GM12891 (cell line): ENCODE data around the gene NOX4.

Experiments
- POLR2A ChIP-seq: IDR thresholded peaks from 2 replicates; pipeline ENCODE4 v1.6.1; 2011; ENCODE audit warnings: low read depth, low read length, control low read depth
- POLR2AphosphoS5 ChIP-seq: IDR thresholded peaks from 2 replicates; pipeline ENCODE4 v1.6.1; 2011; ENCODE audit warnings: low read depth, low read length, control low read depth

DNA sequence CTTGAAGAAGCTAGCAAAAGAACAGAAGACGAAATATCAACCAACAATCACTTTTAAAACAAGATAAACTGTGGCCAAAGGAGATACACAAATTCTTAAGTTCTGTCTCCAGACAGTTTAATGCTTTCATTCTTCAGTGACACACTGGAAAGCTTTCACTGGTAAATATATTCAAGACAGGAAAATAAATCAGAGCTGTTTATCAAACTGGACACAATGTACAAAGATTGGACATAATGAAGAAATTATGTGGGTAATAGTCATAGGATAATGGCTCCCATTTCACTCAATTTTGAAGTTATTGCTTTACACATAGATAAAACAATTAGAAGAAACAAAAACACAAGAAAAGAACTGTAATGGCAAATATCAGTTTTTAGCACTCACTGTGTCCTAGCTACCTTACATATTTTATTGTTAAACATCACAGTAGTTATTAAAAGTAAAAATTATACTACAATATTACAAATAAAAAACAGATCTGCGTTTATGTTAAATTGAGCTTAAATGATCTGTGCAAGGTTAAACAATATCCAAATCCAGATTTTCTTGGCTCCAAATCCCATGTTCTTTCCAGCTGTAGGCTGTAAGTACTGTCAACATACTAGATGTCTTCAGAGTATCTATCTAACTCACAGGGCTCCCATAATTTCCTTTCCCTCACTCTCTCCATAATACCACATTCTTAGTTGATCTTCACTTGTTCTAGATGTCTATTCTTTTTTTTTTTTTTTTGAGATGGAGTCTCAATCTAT, 38.6 kb upstream of the NOX4 start:
- TF ChIP-seq POLR2A (no peak), POLR2AphosphoS5 (no peak)
